HCEC 1CT (cell line): ENCODE measurements around the gene ANKRD24.
"Not testable (repeated sequence)": the region's sequence is repeated elsewhere in the genome, so short reads cannot be mapped to it uniquely, and the experiment has no call there.

Source experiments
- DNase-seq: peaks from one replicate; pipeline ENCODE4 v3.0.0-alpha.2; 2017

ANKRD24 gene

DNA sequence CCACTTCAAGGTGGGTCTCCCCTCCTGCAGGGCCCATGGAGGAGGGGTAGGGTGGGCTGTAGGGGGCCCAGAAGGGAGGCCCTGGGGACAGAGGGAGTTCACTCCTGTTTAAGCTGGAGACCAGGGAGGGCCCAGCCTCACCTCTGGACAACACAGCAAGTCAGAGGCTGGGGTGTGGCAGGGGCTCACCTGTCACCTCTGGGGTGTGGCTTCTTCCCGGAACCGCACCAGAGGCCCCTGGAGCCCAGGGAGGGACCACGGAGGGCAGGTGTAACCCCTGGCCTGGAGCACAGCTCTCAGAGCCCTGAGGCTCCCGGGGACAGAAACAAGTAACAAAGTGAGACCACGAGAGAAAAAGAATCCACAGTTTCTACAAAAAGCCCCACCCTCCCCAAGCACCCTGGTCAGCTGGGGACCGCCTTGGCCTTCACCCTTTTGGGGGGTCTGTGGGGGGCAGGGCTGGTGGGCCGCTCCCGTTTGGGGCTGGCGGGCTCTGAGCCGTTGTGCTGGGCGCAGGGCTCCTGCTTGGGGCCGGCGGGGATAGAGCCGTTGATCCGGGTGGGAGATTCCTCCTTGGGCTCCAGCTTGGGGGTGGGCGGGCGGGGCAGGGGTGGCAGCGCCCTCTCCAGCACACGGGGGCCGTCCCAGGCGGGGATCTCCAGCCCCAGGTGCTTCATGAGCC is 8.1 kb upstream of the ANKRD24 start:
- no peak for DNase-seq

DNA sequence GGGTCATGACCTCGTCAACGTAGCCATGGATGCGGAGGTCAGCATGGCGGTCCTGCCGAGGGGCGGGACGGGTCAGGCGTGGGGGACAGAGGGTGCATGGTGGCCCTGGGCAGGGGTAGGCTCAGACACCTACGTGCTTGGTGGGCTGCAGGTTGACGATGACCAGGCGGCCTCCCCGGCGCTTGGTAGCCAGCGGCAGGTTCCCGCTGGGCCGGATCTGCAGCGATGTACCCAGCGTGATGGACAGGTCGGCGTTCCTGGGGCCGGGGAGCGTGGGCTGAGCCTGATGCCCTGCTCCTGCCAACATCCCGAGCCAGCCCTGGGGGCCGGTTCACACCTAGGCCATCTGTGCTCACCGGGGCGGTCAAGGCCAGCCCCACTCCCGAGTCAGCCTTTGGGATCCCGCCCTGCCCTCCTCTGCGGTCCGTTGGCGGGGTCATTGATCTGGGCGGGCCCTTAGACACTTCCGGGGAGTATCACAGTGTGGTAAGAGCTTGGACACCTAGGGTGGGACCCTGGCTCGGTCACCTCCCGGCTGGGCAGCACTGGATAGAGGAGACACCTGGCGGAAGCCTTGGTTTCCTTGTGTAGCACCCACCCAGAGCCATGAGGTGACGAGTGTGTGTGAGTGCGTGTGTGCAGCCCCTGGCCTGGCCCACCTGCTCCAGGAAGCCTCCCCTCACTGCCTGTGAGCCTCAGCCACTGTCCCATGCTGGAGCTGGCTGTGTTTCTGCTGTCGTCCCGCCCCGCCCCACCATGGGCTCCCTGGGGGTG is 7.4 kb upstream of the ANKRD24 start:
- DNase-seq = no peak

GRCh38 chr19:4175669-4175931 is 6.9 kb upstream of the ANKRD24 start:
- no peak for DNase-seq

DNA sequence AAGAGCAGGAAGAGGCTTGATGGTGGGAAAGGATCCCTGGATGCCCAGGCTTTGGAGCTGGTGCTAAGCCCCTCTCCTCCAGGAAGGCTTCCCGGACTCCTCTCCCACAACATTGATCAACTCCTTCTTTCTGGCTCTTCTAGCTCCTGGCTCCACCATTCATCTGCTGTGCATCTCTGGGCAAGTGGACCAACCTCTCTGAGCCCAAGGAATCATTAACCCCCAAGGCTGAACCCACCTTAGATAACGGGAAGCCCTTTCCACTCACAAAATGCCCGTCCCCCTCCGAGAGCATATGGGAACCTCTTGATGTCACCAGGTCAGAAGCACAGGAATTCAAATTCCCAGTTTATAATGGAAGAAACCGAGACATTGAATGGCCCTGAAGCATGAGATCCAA is 5.3 kb upstream of the ANKRD24 start:
- no peak for DNase-seq

GRCh38 chr19:4178990-4179389 is 3.5 kb upstream of the ANKRD24 start:
- DNase-seq = no peak

DNA sequence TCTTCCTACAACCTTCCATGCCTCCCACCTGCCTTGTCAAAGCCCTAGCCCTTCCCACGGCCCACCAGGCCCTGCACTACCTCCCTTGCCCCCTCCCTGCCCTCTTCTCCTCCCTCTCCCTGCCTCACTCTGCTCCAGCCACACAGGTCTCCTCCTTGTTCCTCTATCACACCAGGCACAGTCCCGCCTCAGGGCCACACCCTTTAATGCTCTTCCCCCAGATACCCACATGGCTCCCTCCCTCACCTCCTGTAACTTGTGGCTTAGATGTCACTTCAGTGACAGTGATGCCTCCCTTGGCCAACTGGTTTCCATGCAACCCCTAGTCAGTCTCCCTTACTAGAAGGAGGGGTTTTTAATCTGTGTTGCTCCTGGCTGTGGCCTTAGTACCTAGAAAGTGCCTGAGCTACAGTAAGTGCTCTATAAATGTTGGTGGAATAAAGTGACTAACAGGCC is 1.4 kb upstream of the ANKRD24 start:
- no peak for DNase-seq

DNA sequence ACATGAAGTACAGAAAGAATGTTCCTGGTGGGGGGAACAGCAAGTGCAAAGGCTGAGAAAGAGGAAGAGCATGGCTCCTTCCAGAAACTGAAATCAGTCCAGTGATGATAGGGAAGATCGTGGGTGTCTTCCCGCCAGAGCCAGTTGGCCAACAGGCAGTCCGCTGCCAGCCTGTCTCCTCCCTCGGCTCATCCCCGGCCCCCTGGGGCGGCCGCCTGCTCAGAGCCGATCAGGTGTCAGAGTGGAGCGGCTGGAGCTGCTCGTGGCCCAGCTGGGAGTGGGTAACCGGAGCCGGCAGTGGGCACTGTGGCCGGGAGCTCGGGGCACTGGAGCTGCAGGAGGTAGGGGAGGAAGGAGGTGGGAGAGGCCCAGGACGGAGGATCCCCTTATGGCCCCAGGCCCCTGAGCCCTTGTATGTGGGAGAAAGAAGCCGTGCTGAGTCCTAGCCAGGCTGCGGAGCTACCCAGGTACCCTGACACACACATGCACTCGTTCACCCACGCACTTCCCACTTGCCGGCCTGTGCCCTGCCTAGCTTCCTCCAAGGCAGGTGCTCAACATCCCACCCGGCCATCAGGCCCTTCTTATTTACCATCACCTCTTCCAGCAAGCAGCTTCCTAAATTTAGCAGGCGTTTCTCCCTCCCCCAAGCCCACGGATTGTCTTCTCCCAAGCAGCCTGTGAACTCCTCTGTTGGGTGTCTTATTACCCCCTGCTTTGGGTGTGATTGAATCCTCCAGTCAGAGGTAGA is 1.7 kb downstream of the ANKRD24 start:
- no peak for DNase-seq

- DNase-seq = no peak
These were observed 2.3 kb downstream of the ANKRD24 start for GRCh38 chr19:4184718-4185352.

GRCh38 chr19:4185413-4186086 is 3.1 kb downstream of the ANKRD24 start:
- no peak for DNase-seq

DNA sequence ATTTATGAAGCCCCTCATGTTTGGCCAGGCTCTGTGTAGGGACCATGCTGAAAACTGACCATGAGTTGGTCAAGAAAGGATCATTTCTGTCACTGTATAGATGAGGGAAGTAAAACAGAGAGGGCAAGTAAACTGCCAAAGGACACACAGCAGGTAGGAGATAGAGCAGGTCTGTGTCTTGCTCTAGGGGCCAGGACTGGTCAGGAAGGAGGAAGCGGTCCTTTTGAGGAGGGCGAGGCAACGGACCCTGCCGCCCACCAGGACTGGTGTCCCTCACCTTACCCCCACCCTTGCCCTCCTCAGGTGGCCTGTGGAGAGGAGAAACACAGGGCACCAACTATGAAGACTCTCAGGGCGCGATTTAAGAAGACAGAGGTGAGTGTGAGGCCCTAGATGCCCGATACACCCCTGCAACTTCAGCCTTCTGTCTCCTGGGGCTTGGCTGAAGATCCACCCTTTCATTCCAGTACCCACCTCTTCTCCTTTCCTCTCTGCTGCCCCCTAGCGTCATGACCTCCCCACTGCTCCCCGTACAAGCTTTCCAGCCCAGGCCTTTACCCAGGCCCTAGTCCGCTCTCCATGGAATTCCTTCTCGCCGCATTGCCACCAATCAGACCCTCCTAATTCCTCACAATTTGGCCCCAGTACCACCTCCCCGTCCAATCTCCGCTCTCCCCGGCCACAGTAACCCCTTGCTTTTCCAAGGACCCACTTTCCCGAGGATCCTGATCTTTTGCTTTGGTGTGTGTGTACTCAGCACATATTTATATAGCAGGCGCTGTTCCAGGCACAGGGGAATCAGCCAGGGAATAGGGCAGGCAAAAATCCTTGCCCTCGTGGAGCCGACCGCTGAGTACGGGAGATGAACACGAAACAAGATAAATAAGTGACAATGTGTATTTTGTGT is 3.9 kb downstream of the ANKRD24 start:
- peak; percentile 62 for DNase-seq

GRCh38 chr19:4187313-4188122 is 5.0 kb downstream of the ANKRD24 start:
- DNase-seq = no peak

GRCh38 chr19:4189641-4190040 is 7.2 kb downstream of the ANKRD24 start:
- DNase-seq = no peak

- DNase-seq = not testable (repeated sequence)
These were observed 10.0 kb downstream of the ANKRD24 start for GRCh38 chr19:4192537-4192936.

- no peak for DNase-seq
These were observed 11.9 kb downstream of the ANKRD24 start for GRCh38 chr19:4194353-4194752.

DNA sequence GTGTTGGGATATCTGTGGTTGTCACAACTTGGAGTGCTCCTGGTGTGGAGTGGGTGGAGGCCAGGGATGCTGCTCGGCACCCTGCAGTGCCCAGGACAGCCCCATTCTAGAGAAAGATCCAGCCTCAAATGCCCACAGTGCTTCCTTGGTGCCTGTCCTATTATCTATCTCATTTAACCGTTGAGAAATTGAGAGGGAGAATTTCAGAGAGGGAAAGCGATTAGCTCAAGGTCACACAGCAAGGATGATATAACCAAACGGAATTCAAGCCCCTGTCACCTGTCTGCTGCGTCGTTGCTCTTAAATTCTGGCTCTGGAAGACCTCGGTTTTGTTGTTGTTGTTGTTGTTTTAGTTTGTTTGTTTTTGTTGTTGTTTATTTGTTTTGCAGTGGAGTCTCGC is 13.5 kb downstream of the ANKRD24 start:
- no peak for DNase-seq

- DNase-seq = no peak
These were observed 14.2 kb downstream of the ANKRD24 start for GRCh38 chr19:4196587-4197148.

- DNase-seq = no peak
These were observed 14.7 kb downstream of the ANKRD24 start for GRCh38 chr19:4197228-4197624.

- no peak for DNase-seq
These were observed 15.4 kb downstream of the ANKRD24 start for GRCh38 chr19:4197625-4198466.

- DNase-seq = no peak
These were observed 16.1 kb downstream of the ANKRD24 start for GRCh38 chr19:4198467-4199126.
